Fibroblast of pulmonary artery (primary cell): ENCODE data around the gene ADAM21.
A peak's percentile ranks its signal among the peaks of the same experiment; 100 is the strongest.
"Not testable (repeated sequence)": the region's sequence is repeated elsewhere in the genome, so short reads cannot be mapped to it uniquely, and the experiment has no call there.

Experiments
- DNase-seq: peaks from one replicate; pipeline ENCODE4 v3.0.0-alpha.2; 2010; ENCODE audit warnings: low read depth
- H3K4me3 ChIP-seq: replicated peaks from 2 replicates; pipeline ENCODE4 v1.5.1; 2011; ENCODE audit warnings: low read depth, mild to moderate bottlenecking, control low read depth, low read length, moderate library complexity
- CTCF ChIP-seq: IDR thresholded peaks from 2 replicates; pipeline ENCODE4 v1.5.1; 2011; ENCODE audit warnings: mild to moderate bottlenecking, control low read depth, low read length, inconsistent platforms; ENCODE audit errors: missing control alignments

Gene ADAM21

GRCh38 chr14:70451874-70452273 lies at the start of gene ADAM21:
ADAM21 (plus strand) TSS chr14:70452174; CDS start chr14:70457500, 5,326 bp downstream.
- no peak for TF ChIP-seq CTCF

GRCh38 chr14:70403335-70403734 lies 48.6 kb upstream of the ADAM21 start:
- not testable (repeated sequence) for H3K4me3 ChIP-seq
- peak; percentile 71 for DNase-seq

More at GRCh38 chr14:70451874-70452273, at the start of gene ADAM21:
- H3K4me3 ChIP-seq, result no peak within 1 kb of the TSS
- no peak for DNase-seq

- H3K4me3 ChIP-seq, DNase-seq: not testable (repeated sequence)
These were observed 45.8 kb upstream of the ADAM21 start for GRCh38 chr14:70406216-70406615.

GRCh38 chr14:70407621-70408020 lies 44.4 kb upstream of the ADAM21 start:
- no peak for TF ChIP-seq CTCF
- DNase-seq, result no peak
- H3K4me3 ChIP-seq, result no peak overlapping the region

- no peak for DNase-seq
- H3K4me3 ChIP-seq, result peak overlapping the region; percentile 74
- TF ChIP-seq CTCF, result no peak
These were observed 36.2 kb upstream of the ADAM21 start for GRCh38 chr14:70415788-70416187.

GRCh38 chr14:70416338-70416724 lies 35.6 kb upstream of the ADAM21 start:
- peak; percentile 18 for DNase-seq
- TF ChIP-seq CTCF, result no peak
- H3K4me3 ChIP-seq, result peak overlapping the region; percentile 74

GRCh38 chr14:70416725-70417349 lies 35.1 kb upstream of the ADAM21 start, which contains the start of gene SYNJ2BP:
SYNJ2BP (minus strand) TSS chr14:70417090; CDS start chr14:70416963, 127 bp downstream.
- DNase-seq, result peak; percentile 70
- peak within 1 kb of the TSS; percentile 74 for H3K4me3 ChIP-seq
- TF ChIP-seq CTCF, result no peak

GRCh38 chr14:70419270-70419931 lies 32.6 kb upstream of the ADAM21 start:
- not testable (repeated sequence) for DNase-seq, H3K4me3 ChIP-seq
